Ishikawa (cell line): Measurements from ENCODE around the gene CALCR.

Experiments
- CEBPB ChIP-seq: IDR thresholded peaks from 2 replicates; pipeline ENCODE4 v1.6.1; 2012
- CREB1 ChIP-seq: IDR thresholded peaks from 2 replicates; pipeline ENCODE4 v1.6.1; 2012; ENCODE audit warnings: low read depth
- EGR1 ChIP-seq: IDR thresholded peaks from 2 replicates; pipeline ENCODE4 v1.6.1; 2012
- EP300 ChIP-seq: IDR thresholded peaks from 2 replicates; pipeline ENCODE4 v1.6.1; 2012; ENCODE audit warnings: borderline replicate concordance
- FOXM1 ChIP-seq: IDR thresholded peaks from 2 replicates; pipeline ENCODE4 v1.6.1; 2012; ENCODE audit warnings: low read depth, borderline replicate concordance
- NFIC ChIP-seq: IDR thresholded peaks from 2 replicates; pipeline ENCODE4 v1.6.1; 2012
- RAD21 ChIP-seq: IDR thresholded peaks from 2 replicates; pipeline ENCODE4 v1.6.1; 2012; ENCODE audit warnings: low read depth
- REST ChIP-seq: IDR thresholded peaks from 2 replicates; pipeline ENCODE4 v1.6.1; 2012; ENCODE audit warnings: low read depth, mild to moderate bottlenecking
- TAF1 ChIP-seq: IDR thresholded peaks from 2 replicates; pipeline ENCODE4 v1.6.1; 2012; ENCODE audit warnings: low read depth, mild to moderate bottlenecking
- TCF12 ChIP-seq: IDR thresholded peaks from 2 replicates; pipeline ENCODE4 v1.6.1; 2012; ENCODE audit warnings: low read depth
- TEAD4 ChIP-seq: IDR thresholded peaks from 2 replicates; pipeline ENCODE4 v1.6.1; 2012
- USF1 ChIP-seq: IDR thresholded peaks from 2 replicates; pipeline ENCODE4 v1.6.1; 2012
- YY1 ChIP-seq: IDR thresholded peaks from 2 replicates; pipeline ENCODE4 v1.6.1; 2012; ENCODE audit warnings: low read depth
- ZBTB7A ChIP-seq: IDR thresholded peaks from 2 replicates; pipeline ENCODE4 v1.6.1; 2012; ENCODE audit warnings: low read depth
- TF ChIP-seq, protein P1 (sequence below): IDR thresholded peaks from 2 replicates; pipeline ENCODE4 v1.6.1; 2012

CALCR gene

DNA sequence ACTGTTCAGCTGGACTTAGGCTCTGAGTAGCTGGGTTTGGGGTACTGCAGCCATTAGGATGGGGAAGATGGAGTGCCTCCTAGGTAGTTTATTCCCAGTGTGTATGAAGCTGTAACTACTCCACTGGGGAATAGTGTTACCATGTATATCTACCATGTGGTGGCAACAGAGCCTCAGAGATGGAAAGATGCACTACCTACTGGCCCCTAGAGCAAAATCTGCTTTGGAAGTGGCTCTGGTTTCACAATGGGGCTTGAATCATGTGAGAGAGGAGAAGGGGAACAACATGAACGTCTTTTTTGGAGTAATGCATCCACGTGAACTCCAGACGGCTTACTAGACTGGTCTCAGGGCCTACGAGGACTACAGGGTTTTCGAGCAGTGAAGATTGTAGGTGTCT is 167.3 kb downstream of the CALCR start:
- no peak for TF ChIP-seq TCF12
- TF ChIP-seq NFIC: no peak
- TF ChIP-seq TEAD4: no peak
- TF ChIP-seq, protein P1, sequence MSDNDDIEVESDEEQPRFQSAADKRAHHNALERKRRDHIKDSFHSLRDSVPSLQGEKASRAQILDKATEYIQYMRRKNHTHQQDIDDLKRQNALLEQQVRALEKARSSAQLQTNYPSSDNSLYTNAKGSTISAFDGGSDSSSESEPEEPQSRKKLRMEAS: no peak
- TF ChIP-seq YY1: no peak
- no peak for TF ChIP-seq EGR1

- TF ChIP-seq CREB1: no peak
- TF ChIP-seq USF1: no peak
- TF ChIP-seq EGR1: no peak
- no peak for TF ChIP-seq YY1
- no peak for TF ChIP-seq TCF12
- no peak for TF ChIP-seq EP300
- TF ChIP-seq ZBTB7A: no peak
- TF ChIP-seq CEBPB: no peak
- TF ChIP-seq RAD21: no peak
- TF ChIP-seq TEAD4: no peak
- TF ChIP-seq, protein P1: no peak
- TF ChIP-seq FOXM1: no peak
- no peak for TF ChIP-seq TAF1
- TF ChIP-seq NFIC: no peak
- no peak for TF ChIP-seq REST
These were observed 171.6 kb downstream of the CALCR start for GRCh38 chr7:93402944-93403343.

GRCh38 chr7:93399642-93400041 is 174.9 kb downstream of the CALCR start:
- TF ChIP-seq, protein P1: no peak
- TF ChIP-seq NFIC (no peak), TAF1 (no peak), REST (no peak)

- TF ChIP-seq CEBPB: no peak
- TF ChIP-seq REST: no peak
- TF ChIP-seq TCF12: no peak
These were observed 181.5 kb downstream of the CALCR start for GRCh38 chr7:93392984-93393383.

DNA sequence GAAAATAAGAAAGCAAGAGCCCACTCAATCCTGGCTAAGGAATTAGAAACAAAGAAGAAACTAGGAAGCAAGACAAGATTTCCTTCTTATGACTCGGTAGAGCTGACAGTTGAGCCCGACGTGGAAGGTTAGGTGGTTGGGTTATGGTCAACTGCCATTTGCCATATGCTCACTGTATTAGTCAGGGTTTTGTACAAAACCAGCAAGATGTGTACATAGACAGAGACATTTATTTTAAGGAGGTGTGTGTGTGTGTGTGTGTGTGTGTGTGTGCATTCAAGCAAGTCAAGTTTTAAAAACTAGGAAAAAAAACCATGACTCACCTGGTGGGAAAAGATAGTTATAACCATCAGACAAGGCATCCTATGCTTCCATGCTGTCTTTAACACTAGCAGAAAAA is 183.9 kb downstream of the CALCR start:
- TF ChIP-seq, protein P1: no peak
- TF ChIP-seq USF1: no peak
- no peak for TF ChIP-seq EGR1
- no peak for TF ChIP-seq ZBTB7A
- TF ChIP-seq YY1: no peak
- TF ChIP-seq TAF1: no peak
- TF ChIP-seq FOXM1: no peak
- no peak for TF ChIP-seq NFIC
